Hepatic stellate cell (primary cell): Measurements from ENCODE around the gene ERP29.
"Not testable (repeated sequence)": the region's sequence is repeated elsewhere in the genome, so short reads cannot be mapped to it uniquely, and the experiment has no call there.

Source experiments
- DNase-seq: peaks from one replicate; pipeline ENCODE4 v3.0.0; 2011; ENCODE audit warnings: low spot score

Gene ERP29

GRCh38 chr12:112012775-112013600 lies at the start of gene ERP29, which contains the start of gene TMEM116:
Gene ERP29 (plus strand): TSS chr12:112013426. CDS start chr12:112013466, 40 bp downstream.
Gene TMEM116 (minus strand): TSS chr12:112013165. CDS start chr12:112005270, 7,895 bp downstream.
- peak; percentile 100 for DNase-seq

- no peak for DNase-seq
Observed at GRCh38 chr12:111964935-111965334, 48.3 kb upstream of the ERP29 start.

GRCh38 chr12:111971800-111972199 lies 41.4 kb upstream of the ERP29 start:
- DNase-seq = no peak

- no peak for DNase-seq
Observed at GRCh38 chr12:111975161-111975931, 37.9 kb upstream of the ERP29 start.

- no peak for DNase-seq
Observed at GRCh38 chr12:111976291-111976690, 36.9 kb upstream of the ERP29 start.

- no peak for DNase-seq
Observed at GRCh38 chr12:111976860-111977259, 36.4 kb upstream of the ERP29 start.

GRCh38 chr12:111978545-111978944 lies 34.7 kb upstream of the ERP29 start:
- DNase-seq = no peak

- DNase-seq = no peak
Observed at GRCh38 chr12:111980598-111980997, 32.6 kb upstream of the ERP29 start.

GRCh38 chr12:111981987-111982386 lies 31.2 kb upstream of the ERP29 start:
- no peak for DNase-seq

- DNase-seq = no peak
Observed at GRCh38 chr12:111984820-111985219, 28.4 kb upstream of the ERP29 start.

- DNase-seq = no peak
Observed at GRCh38 chr12:111991535-111991934, 21.7 kb upstream of the ERP29 start.

GRCh38 chr12:111991946-111992345 lies 21.3 kb upstream of the ERP29 start:
- DNase-seq = peak; percentile 16

GRCh38 chr12:111992464-111992863 lies 20.8 kb upstream of the ERP29 start:
- DNase-seq = no peak

- no peak for DNase-seq
Observed at GRCh38 chr12:111993292-111994150, 19.7 kb upstream of the ERP29 start.

GRCh38 chr12:111994211-111995111 lies 18.8 kb upstream of the ERP29 start:
- DNase-seq = not testable (repeated sequence)

- DNase-seq = no peak
Observed at GRCh38 chr12:111995782-111996480, 17.3 kb upstream of the ERP29 start.

GRCh38 chr12:111997300-111997699 lies 15.9 kb upstream of the ERP29 start:
- DNase-seq = no peak

GRCh38 chr12:111998015-111998414 lies 15.2 kb upstream of the ERP29 start:
- no peak for DNase-seq

- not testable (repeated sequence) for DNase-seq
Observed at GRCh38 chr12:111999129-111999528, 14.1 kb upstream of the ERP29 start.

GRCh38 chr12:112000820-112001219 lies 12.4 kb upstream of the ERP29 start:
- no peak for DNase-seq
